H1 (cell line): ENCODE measurements around the gene SIT1. TPM values are rescaled to one million over a fixed set of nuclear protein-coding genes. Genes with fewer than 3 reads are reported as not detected.

Experiments
- CBX8 ChIP-seq: fragments of 300-800, 300-1000 bp; sonication (generic); IDR thresholded peaks from 2 replicates; pipeline ENCODE4 v1.7.1; 2016; ENCODE audit warnings: low read depth, low read length, borderline replicate concordance
- EP300 ChIP-seq, 2 experiments: IDR thresholded peaks; 1 replicate in 1 of 2; 2 replicates in 1 of 2; pipeline ENCODE4 v1.6.1; 2011 to 2012; ENCODE audit warnings: low read depth in 2 of 2, low read length in 2 of 2, mild to moderate bottlenecking in 2 of 2, borderline replicate concordance in 1 of 2, inconsistent platforms in 1 of 2, moderate library complexity in 1 of 2
- HDAC6 ChIP-seq: IDR thresholded peaks from one replicate; pipeline ENCODE4 v1.7.1; 2012; ENCODE audit warnings: low read depth, mild to moderate bottlenecking, inconsistent platforms, low read length, moderate library complexity
- SP2 ChIP-seq: IDR thresholded peaks from 2 replicates; pipeline ENCODE4 v1.6.1; 2012; ENCODE audit warnings: mild to moderate bottlenecking, low read length, inconsistent platforms
- ZNF274 ChIP-seq: IDR thresholded peaks from 2 replicates; pipeline ENCODE4 v1.7.0; 2012; ENCODE audit warnings: low read length, borderline replicate concordance; ENCODE audit errors: extremely low read depth
- polyA plus RNA-seq, 7 experiments: library from polyadenylated mRNA; depleted of rRNA in 3 of 7; stranded (reverse) in 5 of 7; unstranded in 2 of 7; fragments of >200 nt in 5 of 7; fragments of 200-250 nt in 2 of 7; gene quantifications; 1 replicate in 5 of 7; 2 replicates in 1 of 7; 4 replicates in 1 of 7; pipeline versions ENCODE4 v1.2.1 to v1.2.3, GENCODE V29; 2011 to 2013; ENCODE audit warnings: missing spikeins in 2 of 7, mixed read lengths in 2 of 7
- total RNA-seq: library from RNA; stranded (reverse); fragmentation: NEBNext Ultra II Directional; extraction: Animal tissue kit (Norgen Biotek cat#: 25700); gene quantifications from 2 replicates; pipeline ENCODE4 v1.2.1, GENCODE V29; 2021

SIT1 gene
- total and polyA plus RNA-seq, 2 of the 8 experiments (the other 6 are each of a cell fraction or from before 2014, with no cell fraction given): 8.2 to 12.8 TPM

- TF ChIP-seq SP2 (no peak), CBX8 (no peak), ZNF274 (no peak), HDAC6 (no peak), EP300 (IDR thresholded peaks at IDR 0.05; ENCODE audit: borderline replicate concordance in 1 of 2, low read depth in 2 of 2, low read length in 2 of 2) (no peak)
These were observed 45.2 kb upstream of the SIT1 start (continued) for GRCh38 chr9:35695943-35696401.
